Adrenal gland (tissue), 5 donors: Measurements from ENCODE around the gene UPK3BL2.
"Not testable (repeated sequence)": the region's sequence is repeated elsewhere in the genome, so short reads cannot be mapped to it uniquely, and the experiment has no call there.

Experiments
- POLR2A ChIP-seq, 2 donors: fragments of 450-650 bp; IDR thresholded peaks; one replicate each; pipeline ENCODE4 v1.6.1; 2017; ENCODE audit warnings: antibody characterized with exemption in 2 of 2, mild to moderate bottlenecking in 2 of 2, moderate library complexity in 1 of 2
- TF ChIP-seq, protein P1 (sequence below), 6 experiments: fragments of 450-650 bp in 4 of 6; fragments of 200-600 bp in 2 of 6; sonication (generic) in 1 of 6; IDR thresholded peaks; 1 replicate in 5 of 6; 2 replicates in 1 of 6; pipeline versions ENCODE4 v1.5.1 to v1.8.0; 2016 to 2021; ENCODE audit warnings: antibody characterized with exemption in 6 of 6, mild to moderate bottlenecking in 2 of 6, moderate library complexity in 1 of 6
- donor health status: DM: no; HTN: no; CAD: no.

GRCh38 chr7:102503141-102503540, 40.4 kb downstream of the UPK3BL2 start:
- TF ChIP-seq, protein P1, sequence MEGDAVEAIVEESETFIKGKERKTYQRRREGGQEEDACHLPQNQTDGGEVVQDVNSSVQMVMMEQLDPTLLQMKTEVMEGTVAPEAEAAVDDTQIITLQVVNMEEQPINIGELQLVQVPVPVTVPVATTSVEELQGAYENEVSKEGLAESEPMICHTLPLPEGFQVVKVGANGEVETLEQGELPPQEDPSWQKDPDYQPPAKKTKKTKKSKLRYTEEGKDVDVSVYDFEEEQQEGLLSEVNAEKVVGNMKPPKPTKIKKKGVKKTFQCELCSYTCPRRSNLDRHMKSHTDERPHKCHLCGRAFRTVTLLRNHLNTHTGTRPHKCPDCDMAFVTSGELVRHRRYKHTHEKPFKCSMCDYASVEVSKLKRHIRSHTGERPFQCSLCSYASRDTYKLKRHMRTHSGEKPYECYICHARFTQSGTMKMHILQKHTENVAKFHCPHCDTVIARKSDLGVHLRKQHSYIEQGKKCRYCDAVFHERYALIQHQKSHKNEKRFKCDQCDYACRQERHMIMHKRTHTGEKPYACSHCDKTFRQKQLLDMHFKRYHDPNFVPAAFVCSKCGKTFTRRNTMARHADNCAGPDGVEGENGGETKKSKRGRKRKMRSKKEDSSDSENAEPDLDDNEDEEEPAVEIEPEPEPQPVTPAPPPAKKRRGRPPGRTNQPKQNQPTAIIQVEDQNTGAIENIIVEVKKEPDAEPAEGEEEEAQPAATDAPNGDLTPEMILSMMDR (IDR thresholded peaks at IDR 0.05) = not testable (repeated sequence)
- TF ChIP-seq POLR2A (IDR thresholded peaks at IDR 0.05) = not testable (repeated sequence)
